ENCODE measurements around the gene FGF9.

The FGF9 gene

DNA sequence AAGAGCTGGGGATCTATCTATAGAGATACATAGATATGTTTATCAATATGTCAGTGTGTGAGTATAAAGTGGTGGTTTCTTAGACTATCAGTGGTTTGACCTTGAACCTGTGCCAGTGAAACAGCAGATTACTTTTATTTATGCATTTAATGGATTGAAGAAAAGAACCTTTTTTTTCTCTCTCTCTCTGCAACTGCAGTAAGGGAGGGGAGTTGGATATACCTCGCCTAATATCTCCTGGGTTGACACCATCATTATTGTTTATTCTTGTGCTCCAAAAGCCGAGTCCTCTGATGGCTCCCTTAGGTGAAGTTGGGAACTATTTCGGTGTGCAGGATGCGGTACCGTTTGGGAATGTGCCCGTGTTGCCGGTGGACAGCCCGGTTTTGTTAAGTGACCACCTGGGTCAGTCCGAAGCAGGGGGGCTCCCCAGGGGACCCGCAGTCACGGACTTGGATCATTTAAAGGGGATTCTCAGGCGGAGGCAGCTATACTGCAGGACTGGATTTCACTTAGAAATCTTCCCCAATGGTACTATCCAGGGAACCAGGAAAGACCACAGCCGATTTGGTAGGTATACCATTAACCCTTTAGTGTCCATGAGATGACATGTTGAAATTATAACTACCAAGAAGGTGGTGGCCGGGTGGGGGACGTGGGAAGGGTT lies 880 bp downstream of the FGF9 start:
- peaks cover 60% of the 10 kb centered on the region for H3K27me3 ChIP-seq (ENCODE audit: insufficient read depth, poor library complexity, severe bottlenecking)
- no peak for ATAC-seq (ENCODE audit: low read depth)

DNA sequence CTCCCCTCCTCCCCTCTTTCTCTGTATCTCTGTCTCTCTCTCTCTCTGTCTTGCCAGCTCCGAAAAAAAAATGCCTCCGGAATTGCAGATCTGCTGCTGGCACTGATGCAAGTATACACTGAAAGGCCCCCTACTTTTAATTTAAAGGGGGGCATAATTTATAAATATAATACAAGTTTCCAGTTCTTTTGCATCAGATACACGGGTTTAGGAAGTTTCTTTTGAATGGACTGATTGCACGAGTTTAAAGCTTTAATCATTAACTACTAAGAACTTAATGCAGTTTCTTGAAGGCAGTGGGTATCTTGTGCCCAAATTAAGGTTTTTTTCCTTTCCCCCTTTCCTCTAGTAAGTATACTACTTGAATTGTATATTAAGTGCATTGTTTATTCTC lies 1.4 kb downstream of the FGF9 start:
- DNase-seq (ENCODE audit: low spot score) (no peak), ATAC-seq (ENCODE audit: low read depth) (no peak)
- Histone ChIP-seq H3K4me3 (ENCODE audit: severe bottlenecking) (no peak overlapping the region), H3K4me1 (ENCODE audit: insufficient read depth, poor library complexity, severe bottlenecking) (peaks cover 4% of the 10 kb centered on the region), H3K36me3 (ENCODE audit: low read depth) (no peaks in the 10 kb centered on the region), H3K27me3 (ENCODE audit: insufficient read depth, poor library complexity, severe bottlenecking) (peaks cover 61% of the 10 kb centered on the region), H3K27ac (ENCODE audit: poor library complexity, severe bottlenecking) (no peak overlapping the region), H3K9me3 (ENCODE audit: severe bottlenecking) (no peaks in the 10 kb centered on the region)
- TF ChIP-seq, protein P1, sequence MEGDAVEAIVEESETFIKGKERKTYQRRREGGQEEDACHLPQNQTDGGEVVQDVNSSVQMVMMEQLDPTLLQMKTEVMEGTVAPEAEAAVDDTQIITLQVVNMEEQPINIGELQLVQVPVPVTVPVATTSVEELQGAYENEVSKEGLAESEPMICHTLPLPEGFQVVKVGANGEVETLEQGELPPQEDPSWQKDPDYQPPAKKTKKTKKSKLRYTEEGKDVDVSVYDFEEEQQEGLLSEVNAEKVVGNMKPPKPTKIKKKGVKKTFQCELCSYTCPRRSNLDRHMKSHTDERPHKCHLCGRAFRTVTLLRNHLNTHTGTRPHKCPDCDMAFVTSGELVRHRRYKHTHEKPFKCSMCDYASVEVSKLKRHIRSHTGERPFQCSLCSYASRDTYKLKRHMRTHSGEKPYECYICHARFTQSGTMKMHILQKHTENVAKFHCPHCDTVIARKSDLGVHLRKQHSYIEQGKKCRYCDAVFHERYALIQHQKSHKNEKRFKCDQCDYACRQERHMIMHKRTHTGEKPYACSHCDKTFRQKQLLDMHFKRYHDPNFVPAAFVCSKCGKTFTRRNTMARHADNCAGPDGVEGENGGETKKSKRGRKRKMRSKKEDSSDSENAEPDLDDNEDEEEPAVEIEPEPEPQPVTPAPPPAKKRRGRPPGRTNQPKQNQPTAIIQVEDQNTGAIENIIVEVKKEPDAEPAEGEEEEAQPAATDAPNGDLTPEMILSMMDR (IDR thresholded peaks at IDR 0.05; ENCODE audit: poor library complexity, severe bottlenecking): no peak

More for the DNA sequence above, 880 bp downstream of the FGF9 start:
- Histone ChIP-seq H3K27ac (ENCODE audit: poor library complexity, severe bottlenecking) (no peak overlapping the region), H3K36me3 (ENCODE audit: low read depth) (no peaks in the 10 kb centered on the region), H3K9me3 (ENCODE audit: severe bottlenecking) (no peaks in the 10 kb centered on the region), H3K4me3 (ENCODE audit: severe bottlenecking) (no peak overlapping the region), H3K4me1 (ENCODE audit: insufficient read depth, poor library complexity, severe bottlenecking) (peaks cover 4% of the 10 kb centered on the region)
- TF ChIP-seq, protein P1 (IDR thresholded peaks at IDR 0.05; ENCODE audit: poor library complexity, severe bottlenecking): no peak
- no peak for DNase-seq (ENCODE audit: low spot score)

DNA sequence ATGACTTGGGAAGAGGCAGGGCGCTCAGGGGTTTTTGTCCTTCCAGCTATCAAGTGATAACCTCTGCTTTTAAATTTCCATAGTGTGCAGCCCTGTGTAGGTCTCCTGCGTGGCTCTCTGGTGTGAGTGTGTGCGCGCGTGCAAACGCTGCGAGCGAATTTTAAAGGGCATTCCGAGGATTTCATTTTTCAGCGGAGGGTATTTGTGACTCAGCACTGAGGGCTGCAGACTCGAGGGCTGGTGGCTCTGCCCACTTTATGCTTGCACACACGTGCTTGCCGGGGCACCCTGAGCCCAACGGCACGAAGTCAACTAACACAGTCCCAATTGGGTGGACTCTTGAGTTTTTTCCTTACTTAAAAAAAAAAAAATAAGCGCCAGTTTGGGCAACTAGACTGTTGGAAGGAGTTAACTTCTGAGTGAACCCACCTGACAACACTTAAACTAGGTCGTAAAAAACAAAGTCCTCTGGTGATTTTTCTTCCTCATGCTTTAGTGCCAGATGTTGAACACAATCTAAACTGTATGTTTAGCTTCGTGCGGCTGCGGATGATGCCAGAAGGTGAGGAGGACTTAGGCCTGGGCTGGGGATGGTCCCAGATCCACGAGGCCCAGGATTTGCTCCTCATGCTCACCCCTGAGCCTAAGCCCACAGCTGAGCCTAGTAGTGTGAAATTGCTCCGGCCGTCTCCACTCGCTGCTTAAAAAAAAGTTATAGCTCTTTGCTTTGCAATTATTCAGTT lies 2.1 kb downstream of the FGF9 start:
- Histone ChIP-seq H3K4me1 (ENCODE audit: insufficient read depth, poor library complexity, severe bottlenecking) (peaks cover 4% of the 10 kb centered on the region), H3K4me3 (ENCODE audit: severe bottlenecking) (no peak overlapping the region), H3K27me3 (ENCODE audit: insufficient read depth, poor library complexity, severe bottlenecking) (peaks cover 63% of the 10 kb centered on the region), H3K9me3 (ENCODE audit: severe bottlenecking) (no peaks in the 10 kb centered on the region), H3K36me3 (ENCODE audit: low read depth) (no peaks in the 10 kb centered on the region), H3K27ac (ENCODE audit: poor library complexity, severe bottlenecking) (no peak overlapping the region)
- DNase-seq (ENCODE audit: low spot score): no peak
- TF ChIP-seq, protein P1 (IDR thresholded peaks at IDR 0.05; ENCODE audit: poor library complexity, severe bottlenecking): no peak
- ATAC-seq (ENCODE audit: low read depth): no peak

DNA sequence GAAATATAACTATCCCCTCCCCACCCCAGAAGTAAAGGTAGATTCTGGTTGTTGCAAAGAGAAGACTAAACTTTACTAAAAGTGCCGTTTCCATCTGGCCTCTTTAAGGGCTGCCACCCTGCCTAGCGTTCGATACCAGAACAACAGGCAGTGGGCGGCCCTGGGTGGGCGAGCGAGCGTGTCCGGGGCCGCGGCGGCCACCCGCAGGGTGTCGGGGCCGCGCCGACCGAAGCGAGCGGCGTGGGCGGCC lies 2.6 kb downstream of the FGF9 start:
- H3K36me3 ChIP-seq (ENCODE audit: low read depth): no peaks in the 10 kb centered on the region
- no peaks in the 10 kb centered on the region for H3K9me3 ChIP-seq (ENCODE audit: severe bottlenecking)
- TF ChIP-seq, protein P1 (IDR thresholded peaks at IDR 0.05; ENCODE audit: poor library complexity, severe bottlenecking): no peak
- DNase-seq (ENCODE audit: low spot score) (no peak), ATAC-seq (ENCODE audit: low read depth) (no peak)
- peak overlapping the region; percentile 40 for H3K4me3 ChIP-seq (ENCODE audit: severe bottlenecking)
- no peak overlapping the region for H3K27ac ChIP-seq (ENCODE audit: poor library complexity, severe bottlenecking)
- H3K27me3 ChIP-seq (ENCODE audit: insufficient read depth, poor library complexity, severe bottlenecking): peaks cover 64% of the 10 kb centered on the region
- peaks cover 4% of the 10 kb centered on the region for H3K4me1 ChIP-seq (ENCODE audit: insufficient read depth, poor library complexity, severe bottlenecking)
